ENCODE results near the gene CISD1.

Gene CISD1

GRCh38 chr10:58331646-58332045 is 62.7 kb downstream of the CISD1 start:
- no peak overlapping the region for H3K27ac ChIP-seq (ENCODE audit: low read length)
- H3K79me2 ChIP-seq (ENCODE audit: insufficient read depth, low read length): peaks cover 22% of the 10 kb centered on the region
- peaks cover 5% of the 10 kb centered on the region; the same call in 1 of the 2 replicates for H3K36me3 ChIP-seq (ENCODE audit: insufficient read depth, low read length)
- no peak for ATAC-seq (ENCODE audit: insufficient read depth, low read depth)
- H3K4me1 ChIP-seq (ENCODE audit: insufficient read depth, low read length): peaks cover 21% of the 10 kb centered on the region
- no peak for DNase-seq
- no peaks in the 10 kb centered on the region for H3K9me3 ChIP-seq (ENCODE audit: insufficient read depth, low read length, severe bottlenecking)
- no peaks in the 10 kb centered on the region; the same call in 1 of the 2 replicates for H4K20me1 ChIP-seq (ENCODE audit: insufficient read depth, low read length)
- no peak overlapping the region for H3K4me3 ChIP-seq (ENCODE audit: low read depth in 1 of 2, low read length in 2 of 2)
- no peak for TF ChIP-seq CTCF (IDR thresholded peaks at IDR 0.05; ENCODE audit: borderline replicate concordance, extremely low read depth, low read length, poor library complexity, severe bottlenecking)
- no peak for TF ChIP-seq EZH2 (IDR thresholded peaks at IDR 0.05; ENCODE audit: borderline replicate concordance, low read depth, low read length, severe bottlenecking)
- H2AFZ ChIP-seq (ENCODE audit: low read depth, low read length): no peak overlapping the region
- H3K9ac ChIP-seq (ENCODE audit: low read depth, low read length): no peak overlapping the region
- H3K27me3 ChIP-seq (ENCODE audit: insufficient read depth, low read length, poor library complexity): no peaks in the 10 kb centered on the region
- no peak overlapping the region for H3K4me2 ChIP-seq (ENCODE audit: insufficient read depth, low read length)

GRCh38 chr10:58334817-58335305 is 65.9 kb downstream of the CISD1 start, which contains the start of gene UBE2D1:
UBE2D1 (plus strand) TSS chr10:58335006; CDS start chr10:58335202, 196 bp downstream.
- Histone ChIP-seq H3K9ac (ENCODE audit: low read depth, low read length) (peak within 1 kb of the TSS; percentile 94), H3K79me2 (ENCODE audit: insufficient read depth, low read length) (peaks cover 48% of the 10 kb centered on the region), H3K4me2 (ENCODE audit: insufficient read depth, low read length) (peak within 1 kb of the TSS; percentile 87), H3K4me3 (ENCODE audit: low read depth in 1 of 2, low read length in 2 of 2) (peak within 1 kb of the TSS; percentile 84 to 89), H2AFZ (ENCODE audit: low read depth, low read length) (peak within 1 kb of the TSS; percentile 98), H3K36me3 (ENCODE audit: insufficient read depth, low read length) (peaks cover 5% of the 10 kb centered on the region; the same call in 1 of the 2 replicates), H4K20me1 (ENCODE audit: insufficient read depth, low read length) (peaks cover 10% of the 10 kb centered on the region; the same call in 1 of the 2 replicates), H3K27me3 (ENCODE audit: insufficient read depth, low read length, poor library complexity) (no peaks in the 10 kb centered on the region), H3K4me1 (ENCODE audit: insufficient read depth, low read length) (peaks cover 31% of the 10 kb centered on the region), H3K27ac (ENCODE audit: low read length) (peak within 1 kb of the TSS; percentile 65), H3K9me3 (ENCODE audit: insufficient read depth, low read length, severe bottlenecking) (no peaks in the 10 kb centered on the region)
- DNase-seq (peak; percentile 87), ATAC-seq (ENCODE audit: insufficient read depth, low read depth) (peak; percentile 98)
- no peak for TF ChIP-seq EZH2 (IDR thresholded peaks at IDR 0.05; ENCODE audit: borderline replicate concordance, low read depth, low read length, severe bottlenecking)
- no peak for TF ChIP-seq CTCF (IDR thresholded peaks at IDR 0.05; ENCODE audit: borderline replicate concordance, extremely low read depth, low read length, poor library complexity, severe bottlenecking)

- H3K79me2 ChIP-seq (ENCODE audit: insufficient read depth, low read length): peaks cover 52% of the 10 kb centered on the region
- TF ChIP-seq EZH2 (IDR thresholded peaks at IDR 0.05; ENCODE audit: borderline replicate concordance, low read depth, low read length, severe bottlenecking): no peak
- TF ChIP-seq CTCF (IDR thresholded peaks at IDR 0.05; ENCODE audit: borderline replicate concordance, extremely low read depth, low read length, poor library complexity, severe bottlenecking): no peak
- DNase-seq: peak; percentile 26
These were observed 66.5 kb downstream of the CISD1 start for GRCh38 chr10:58335306-58336005.

More at GRCh38 chr10:58335306-58336005, 66.5 kb downstream of the CISD1 start:
- H3K4me1 ChIP-seq (ENCODE audit: insufficient read depth, low read length): peaks cover 31% of the 10 kb centered on the region
- peaks cover 10% of the 10 kb centered on the region; the same call in 1 of the 2 replicates for H4K20me1 ChIP-seq (ENCODE audit: insufficient read depth, low read length)
- H3K9me3 ChIP-seq (ENCODE audit: insufficient read depth, low read length, severe bottlenecking): no peaks in the 10 kb centered on the region
- peak overlapping the region; percentile 94 for H3K9ac ChIP-seq (ENCODE audit: low read depth, low read length)
- peak; percentile 38 for ATAC-seq (ENCODE audit: insufficient read depth, low read depth)
- H3K4me2 ChIP-seq (ENCODE audit: insufficient read depth, low read length): peak overlapping the region; percentile 87
- peak overlapping the region; percentile 84 to 89 for H3K4me3 ChIP-seq (ENCODE audit: low read depth in 1 of 2, low read length in 2 of 2)
- H3K27me3 ChIP-seq (ENCODE audit: insufficient read depth, low read length, poor library complexity): no peaks in the 10 kb centered on the region
- peak overlapping the region; percentile 98 for H2AFZ ChIP-seq (ENCODE audit: low read depth, low read length)
- H3K27ac ChIP-seq (ENCODE audit: low read length): peak overlapping the region; percentile 65
- peaks cover 5% of the 10 kb centered on the region; the same call in 1 of the 2 replicates for H3K36me3 ChIP-seq (ENCODE audit: insufficient read depth, low read length)
